IMR-90 (cell line): ENCODE results near the gene VAV3.

Experiments used
- CHD1 ChIP-seq: IDR thresholded peaks from 2 replicates; pipeline ENCODE4 v1.6.1; 2012; ENCODE audit warnings: low read depth, low read length, improper control_type of control experiment
- MAFK ChIP-seq: IDR thresholded peaks from 2 replicates; pipeline ENCODE4 v1.6.1; 2012; ENCODE audit warnings: low read depth, low read length, improper control_type of control experiment
- MAZ ChIP-seq: IDR thresholded peaks from 2 replicates; pipeline ENCODE4 v1.6.1; 2012; ENCODE audit warnings: low read depth, mild to moderate bottlenecking, low read length, improper control_type of control experiment, moderate library complexity, borderline replicate concordance
- MXI1 ChIP-seq: IDR thresholded peaks from 2 replicates; pipeline ENCODE4 v1.6.1; 2012; ENCODE audit warnings: low read depth, mild to moderate bottlenecking, low read length, moderate library complexity, borderline replicate concordance
- POLR2A ChIP-seq: IDR thresholded peaks from 2 replicates; pipeline ENCODE4 v1.6.1; 2012; ENCODE audit warnings: mild to moderate bottlenecking, low read depth, low read length
- RCOR1 ChIP-seq: IDR thresholded peaks from 2 replicates; pipeline ENCODE4 v1.6.1; 2012; ENCODE audit warnings: mild to moderate bottlenecking, low read length, improper control_type of control experiment; ENCODE audit not compliant: insufficient replicate concordance
- TF ChIP-seq, protein P1 (sequence below): conservative IDR thresholded peaks from 2 replicates; pipeline ENCODE4 v1.5.1; 2012; ENCODE audit warnings: mild to moderate bottlenecking, low read depth, low read length, improper control_type of control experiment

DNA sequence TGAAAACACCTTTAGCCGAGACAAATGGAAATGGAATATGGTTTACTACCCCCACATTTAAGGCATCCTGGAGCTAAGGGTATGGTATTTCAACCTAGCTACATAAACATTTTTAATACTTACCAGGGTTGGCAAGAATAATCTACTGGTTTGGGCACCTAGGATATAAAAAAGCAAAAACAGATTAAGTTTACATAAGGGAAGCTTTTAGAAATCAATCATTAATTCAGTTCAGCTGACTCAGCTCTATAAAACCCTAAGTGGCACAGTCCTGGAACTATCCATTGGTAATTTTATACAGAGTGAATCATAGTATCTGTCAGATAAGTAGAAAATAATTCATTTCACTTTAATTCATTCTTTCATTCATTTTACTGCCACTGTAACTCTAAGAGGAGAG is 355.2 kb downstream of the VAV3 start:
- TF ChIP-seq, protein P1, sequence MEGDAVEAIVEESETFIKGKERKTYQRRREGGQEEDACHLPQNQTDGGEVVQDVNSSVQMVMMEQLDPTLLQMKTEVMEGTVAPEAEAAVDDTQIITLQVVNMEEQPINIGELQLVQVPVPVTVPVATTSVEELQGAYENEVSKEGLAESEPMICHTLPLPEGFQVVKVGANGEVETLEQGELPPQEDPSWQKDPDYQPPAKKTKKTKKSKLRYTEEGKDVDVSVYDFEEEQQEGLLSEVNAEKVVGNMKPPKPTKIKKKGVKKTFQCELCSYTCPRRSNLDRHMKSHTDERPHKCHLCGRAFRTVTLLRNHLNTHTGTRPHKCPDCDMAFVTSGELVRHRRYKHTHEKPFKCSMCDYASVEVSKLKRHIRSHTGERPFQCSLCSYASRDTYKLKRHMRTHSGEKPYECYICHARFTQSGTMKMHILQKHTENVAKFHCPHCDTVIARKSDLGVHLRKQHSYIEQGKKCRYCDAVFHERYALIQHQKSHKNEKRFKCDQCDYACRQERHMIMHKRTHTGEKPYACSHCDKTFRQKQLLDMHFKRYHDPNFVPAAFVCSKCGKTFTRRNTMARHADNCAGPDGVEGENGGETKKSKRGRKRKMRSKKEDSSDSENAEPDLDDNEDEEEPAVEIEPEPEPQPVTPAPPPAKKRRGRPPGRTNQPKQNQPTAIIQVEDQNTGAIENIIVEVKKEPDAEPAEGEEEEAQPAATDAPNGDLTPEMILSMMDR: no peak
- TF ChIP-seq CHD1 (no peak), MAZ (no peak), POLR2A (no peak), MXI1 (no peak), MAFK (peak; percentile 67), RCOR1 (no peak)
